Peyer's patch (tissue), 4 donors: ENCODE results near the gene RAPGEF1. TPM values are rescaled to one million over a fixed set of nuclear protein-coding genes. Genes with fewer than 3 reads are reported as not detected.

Experiments used
- DNase-seq, 3 donors: peaks; one replicate each; pipeline ENCODE4 v3.0.0-alpha.2; 2017 to 2019
- H3K27ac ChIP-seq, 4 donors: fragments of 200-600 bp; sonication (generic); one replicate each; pipeline ENCODE4 v1.5.1; 2016 to 2019
- H3K27me3 ChIP-seq, 2 donors: fragments of 200-600 bp; sonication (generic); one replicate each; pipeline ENCODE4 v1.5.1; 2019
- H3K36me3 ChIP-seq, 3 donors: fragments of 200-600 bp; sonication (generic); one replicate each; pipeline ENCODE4 v1.5.1; 2016 to 2019
- H3K4me1 ChIP-seq, 4 donors: fragments of 200-600 bp; sonication (generic); one replicate each; pipeline ENCODE4 v1.5.1; 2016 to 2019
- H3K4me3 ChIP-seq, 4 donors: fragments of 200-600 bp; sonication (generic); 1 replicate in 3 of 4; 2 replicates in 1 of 4; pipeline ENCODE4 v1.5.1; 2016 to 2019; ENCODE audit warnings: mild to moderate bottlenecking in 1 of 4
- H3K9me3 ChIP-seq, 4 donors: fragments of 200-600 bp; sonication (generic); one replicate each; pipeline ENCODE4 v1.5.1; 2016 to 2019; ENCODE audit warnings: mild to moderate bottlenecking in 1 of 4
- CTCF ChIP-seq, 6 experiments: fragments of 450-650 bp in 4 of 6; fragments of 200-600 bp in 2 of 6; sonication (generic) in 1 of 6; IDR thresholded peaks; one replicate each; pipeline ENCODE4 v1.5.1; 2017 to 2019; ENCODE audit warnings: antibody characterized with exemption in 6 of 6, mild to moderate bottlenecking in 3 of 6, moderate library complexity in 1 of 6
- POLR2A ChIP-seq, 2 donors: fragments of 450-650 bp; IDR thresholded peaks; one replicate each; pipeline ENCODE4 v1.5.1; 2017; ENCODE audit warnings: antibody characterized with exemption in 2 of 2, mild to moderate bottlenecking in 2 of 2, moderate library complexity in 2 of 2
- total RNA-seq, 4 donors: library from RNA; depleted of rRNA; stranded (reverse); fragments of >200 nt; gene quantifications; one replicate each; pipeline ENCODE4 v1.1.0, GENCODE V29; 2016

The RAPGEF1 gene
- total RNA-seq, 4 donors from 2014 or later = 51.7 to 182 (median 70.7) TPM

DNA sequence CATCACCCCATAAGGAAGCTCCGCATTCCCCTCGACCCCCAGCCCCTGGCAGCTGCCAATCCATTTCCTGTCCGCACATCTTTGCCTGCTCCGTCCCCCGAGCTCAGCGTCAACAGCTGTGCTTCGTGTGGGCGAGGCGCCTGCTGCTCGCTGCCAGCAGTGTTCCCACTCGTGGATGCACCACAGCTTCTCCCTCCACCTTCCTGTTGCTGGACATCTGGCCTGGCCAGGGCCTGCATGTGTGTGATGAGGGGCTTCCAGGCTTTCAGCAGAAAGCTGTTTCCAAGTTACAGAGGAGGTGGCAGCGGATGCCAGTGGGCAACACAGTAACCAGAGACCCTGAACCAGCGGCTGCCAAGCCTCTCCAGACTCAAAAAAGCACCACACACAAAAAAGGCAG lies 108.6 kb downstream of the RAPGEF1 start:
- TF ChIP-seq POLR2A (IDR thresholded peaks at IDR 0.05) (no peak), CTCF (IDR thresholded peaks at IDR 0.05) (no peak)
- no peak for DNase-seq
- H3K27ac ChIP-seq = peak overlapping the region in 2 of 4 donors; percentile 23 to 82
- H3K4me1 ChIP-seq = peaks cover 3 to 35% (median 17%) of the 10 kb centered on the region in 4 donors
- no peaks in the 10 kb centered on the region for H3K9me3 ChIP-seq
- peaks cover 0 to 15% (median 0%) of the 10 kb centered on the region in 3 donors for H3K36me3 ChIP-seq
- H3K27me3 ChIP-seq = no peaks in the 10 kb centered on the region
- no peak overlapping the region for H3K4me3 ChIP-seq

GRCh38 chr9:131630205-131630831 lies 109.6 kb downstream of the RAPGEF1 start:
- no peak for TF ChIP-seq CTCF (IDR thresholded peaks at IDR 0.05)
- TF ChIP-seq POLR2A (IDR thresholded peaks at IDR 0.05) = no peak

DNA sequence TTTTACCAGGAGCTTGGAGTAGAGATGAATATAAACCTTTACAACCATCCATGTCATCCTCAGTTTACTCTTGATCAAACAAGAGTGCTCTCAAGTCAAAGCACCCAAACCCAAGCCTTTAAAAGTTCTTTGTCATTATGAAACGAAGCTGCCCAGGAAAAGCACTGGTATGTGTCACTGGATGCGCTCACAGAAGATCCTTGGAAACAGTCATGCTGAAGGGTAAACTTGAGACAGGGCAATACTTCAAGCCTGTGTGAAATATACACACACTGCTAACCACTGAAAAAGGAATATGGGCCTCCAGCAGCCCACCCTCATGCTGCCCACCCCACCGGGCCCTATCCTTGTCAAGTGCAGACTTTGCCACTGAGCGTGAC lies 110.1 kb downstream of the RAPGEF1 start:
- DNase-seq = no peak
- Histone ChIP-seq H3K27ac (peak overlapping the region in 3 of 4 donors; percentile 44 to 82 (median 82)), H3K4me3 (no peak overlapping the region), H3K27me3 (no peaks in the 10 kb centered on the region), H3K36me3 (peaks cover 0 to 27% (median 0%) of the 10 kb centered on the region in 3 donors), H3K9me3 (no peaks in the 10 kb centered on the region), H3K4me1 (peaks cover 3 to 28% (median 14%) of the 10 kb centered on the region in 4 donors)
- no peak for TF ChIP-seq POLR2A (IDR thresholded peaks at IDR 0.05)
- TF ChIP-seq CTCF (IDR thresholded peaks at IDR 0.05) = no peak

More at GRCh38 chr9:131630205-131630831, 109.6 kb downstream of the RAPGEF1 start:
- peak in 1 of 3 donors; percentile 51 for DNase-seq
- Histone ChIP-seq H3K36me3 (peaks cover 0 to 25% (median 0%) of the 10 kb centered on the region in 3 donors), H3K9me3 (no peaks in the 10 kb centered on the region), H3K27ac (peak overlapping the region in 3 of 4 donors; percentile 44 to 82 (median 82)), H3K4me3 (no peak overlapping the region), H3K27me3 (no peaks in the 10 kb centered on the region), H3K4me1 (peaks cover 3 to 28% (median 15%) of the 10 kb centered on the region in 4 donors)

- Histone ChIP-seq H3K4me1 (peaks cover 3 to 28% (median 15%) of the 10 kb centered on the region in 4 donors), H3K27ac (peak overlapping the region; percentile 82 to 87 (median 84)), H3K4me3 (no peak overlapping the region), H3K9me3 (no peaks in the 10 kb centered on the region), H3K36me3 (peaks cover 0 to 32% (median 0%) of the 10 kb centered on the region in 3 donors), H3K27me3 (no peaks in the 10 kb centered on the region)
- TF ChIP-seq POLR2A (IDR thresholded peaks at IDR 0.05) (no peak), CTCF (IDR thresholded peaks at IDR 0.05) (no peak)
- DNase-seq = no peak
These were observed 110.7 kb downstream of the RAPGEF1 start for GRCh38 chr9:131629226-131629500.

DNA sequence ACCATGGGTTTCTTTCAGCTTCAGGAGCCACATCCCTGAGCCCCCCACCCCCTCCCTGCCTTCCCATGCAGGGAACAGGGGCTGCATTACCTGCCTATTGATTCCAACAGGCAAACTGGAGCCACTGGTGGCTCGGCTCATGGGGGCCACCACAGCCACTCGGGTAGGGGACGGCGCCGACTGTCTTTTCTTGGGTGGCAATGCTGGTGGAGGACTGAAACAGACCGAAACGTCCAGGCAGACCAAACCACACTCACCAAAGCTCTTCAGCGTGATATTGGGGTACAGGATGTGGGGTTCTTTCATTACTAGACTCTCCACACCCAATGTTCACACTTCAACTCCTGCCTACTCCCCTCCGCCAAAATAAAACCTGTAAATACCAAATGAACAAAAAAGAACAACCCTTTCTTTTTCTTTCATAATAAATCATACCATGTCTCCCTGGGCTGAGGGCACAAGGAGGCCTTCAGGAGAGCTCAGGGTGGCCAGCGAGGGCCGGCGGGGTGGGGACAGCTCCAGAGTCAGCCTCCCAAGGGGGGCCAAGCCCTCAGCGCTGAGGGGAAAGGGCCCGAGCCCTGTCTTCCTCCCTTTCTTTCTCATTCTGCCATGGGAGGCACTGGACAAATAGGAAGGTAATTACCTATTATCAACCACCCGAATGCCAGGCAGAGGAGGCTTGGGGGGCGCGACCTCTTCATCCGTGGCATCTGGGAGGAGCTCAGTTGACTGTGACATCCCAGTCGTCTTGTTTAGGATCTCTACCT lies 111.2 kb downstream of the RAPGEF1 start:
- Histone ChIP-seq H3K27ac (peak overlapping the region; percentile 82 to 87 (median 84)), H3K27me3 (no peaks in the 10 kb centered on the region), H3K4me3 (peak overlapping the region in 1 of 4 donors; percentile 6), H3K4me1 (peaks cover 3 to 28% (median 15%) of the 10 kb centered on the region in 4 donors), H3K36me3 (peaks cover 0 to 33% (median 0%) of the 10 kb centered on the region in 3 donors), H3K9me3 (no peaks in the 10 kb centered on the region)
- DNase-seq = peak in 1 of 3 donors; percentile 38
- TF ChIP-seq CTCF (IDR thresholded peaks at IDR 0.05) (no peak), POLR2A (IDR thresholded peaks at IDR 0.05) (no peak)
